Activated gamma-delta T cell treated with anti-CD3 and anti-CD28 coated beads, Interleukin-2, amount 50 U/mL, for 16 hours (primary cell): Measurements from ENCODE around the gene CUX1.
"Not testable (repeated sequence)": the region's sequence is repeated elsewhere in the genome, so short reads cannot be mapped to it uniquely, and the experiment has no call there.

Experiments used
- DNase-seq: peaks from one replicate; pipeline ENCODE4 v3.0.0-alpha.2; 2020; ENCODE audit warnings: low read depth

The CUX1 gene

GRCh38 chr7:102103027-102103372 lies 285.6 kb downstream of the CUX1 start:
- no peak for DNase-seq

GRCh38 chr7:102104245-102104644 lies 286.8 kb downstream of the CUX1 start:
- no peak for DNase-seq

GRCh38 chr7:102106625-102107024 lies 289.2 kb downstream of the CUX1 start:
- no peak for DNase-seq

- DNase-seq, result no peak
Measured at GRCh38 chr7:102107474-102108104, 290.2 kb downstream of the CUX1 start.

GRCh38 chr7:102111061-102112041 lies 293.9 kb downstream of the CUX1 start:
- no peak for DNase-seq

GRCh38 chr7:102115181-102115580 lies 297.8 kb downstream of the CUX1 start:
- no peak for DNase-seq

GRCh38 chr7:102115931-102116330 lies 298.5 kb downstream of the CUX1 start:
- no peak for DNase-seq

- no peak for DNase-seq
Measured at GRCh38 chr7:102117743-102118142, 300.3 kb downstream of the CUX1 start.

- no peak for DNase-seq
Measured at GRCh38 chr7:102119213-102119651, 301.8 kb downstream of the CUX1 start.

- no peak for DNase-seq
Measured at GRCh38 chr7:102119925-102120324, 302.5 kb downstream of the CUX1 start.

GRCh38 chr7:102120666-102121195 lies 303.3 kb downstream of the CUX1 start:
- no peak for DNase-seq

GRCh38 chr7:102122026-102122425 lies 304.6 kb downstream of the CUX1 start:
- DNase-seq, result no peak

GRCh38 chr7:102125127-102125596 lies 307.7 kb downstream of the CUX1 start:
- no peak for DNase-seq

GRCh38 chr7:102128303-102128702 lies 310.9 kb downstream of the CUX1 start:
- no peak for DNase-seq

GRCh38 chr7:102129636-102130370 lies 312.4 kb downstream of the CUX1 start:
- DNase-seq, result no peak

- DNase-seq, result no peak
Measured at GRCh38 chr7:102132209-102132752, 314.9 kb downstream of the CUX1 start.

GRCh38 chr7:102138676-102139075 lies 321.2 kb downstream of the CUX1 start:
- no peak for DNase-seq

- no peak for DNase-seq
Measured at GRCh38 chr7:102140952-102141370, 323.5 kb downstream of the CUX1 start.

- DNase-seq, result not testable (repeated sequence)
Measured at GRCh38 chr7:102142433-102142832, 325.0 kb downstream of the CUX1 start.

- DNase-seq, result no peak
Measured at GRCh38 chr7:102146122-102146521, 328.7 kb downstream of the CUX1 start.

GRCh38 chr7:102147008-102147407 lies 329.6 kb downstream of the CUX1 start:
- DNase-seq, result no peak

GRCh38 chr7:102148799-102149198 lies 331.4 kb downstream of the CUX1 start:
- no peak for DNase-seq
